HG03064 (cell line): ENCODE results near the gene NGRN.
"Not testable (repeated sequence)": the region's sequence is repeated elsewhere in the genome, so short reads cannot be mapped to it uniquely, and the experiment has no call there.

Experiments
- ATAC-seq: cut with Tn5 transposase; IDR thresholded peaks from one replicate; pipeline ENCODE4 v1.9.1; 2021; ENCODE audit warnings: low read depth; ENCODE audit not compliant: unreplicated experiment

The NGRN gene

DNA sequence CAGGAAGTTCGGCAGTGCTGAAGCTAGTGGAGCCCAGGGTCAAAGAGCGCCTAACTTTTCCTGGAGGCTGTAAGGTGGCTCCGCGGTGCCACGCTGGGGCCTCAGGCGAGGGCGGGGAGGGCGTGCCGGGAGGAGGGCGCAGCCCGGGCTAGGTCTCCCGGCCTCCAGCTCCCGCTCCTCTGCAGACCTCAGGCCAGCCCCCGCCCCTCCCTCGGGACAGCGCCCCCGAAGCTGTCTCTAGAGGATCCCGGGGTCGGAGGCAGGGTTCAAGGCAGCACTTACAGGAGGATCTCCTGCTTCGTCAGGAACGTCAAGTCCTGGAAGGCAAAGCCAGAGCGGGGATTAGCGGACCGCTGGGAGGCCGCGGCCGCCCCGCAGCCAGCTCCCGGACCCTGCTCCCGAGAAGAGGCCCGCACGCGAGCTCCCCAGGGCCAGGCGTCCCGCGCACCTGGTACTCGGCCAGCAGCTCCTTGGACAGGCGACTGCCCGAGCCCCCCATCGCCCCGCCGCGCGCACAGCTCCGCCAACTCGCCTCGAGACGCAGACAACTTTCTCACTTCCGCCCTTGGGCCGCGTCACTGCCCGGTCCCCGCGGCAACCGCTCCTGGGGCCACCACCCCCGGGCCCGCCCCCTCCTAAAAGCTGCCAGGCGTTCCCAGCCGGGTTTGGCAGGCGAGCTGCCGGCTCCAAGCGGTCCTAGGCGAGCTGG is 31.9 kb upstream of the NGRN start, which contains the start of gene CIB1:
Gene CIB1, minus strand, starts transcription at position 555 of the 709 bp plus-strand sequence. Its CDS starts 56 bp downstream, at position 499.
- ATAC-seq: peak; percentile 90

DNA sequence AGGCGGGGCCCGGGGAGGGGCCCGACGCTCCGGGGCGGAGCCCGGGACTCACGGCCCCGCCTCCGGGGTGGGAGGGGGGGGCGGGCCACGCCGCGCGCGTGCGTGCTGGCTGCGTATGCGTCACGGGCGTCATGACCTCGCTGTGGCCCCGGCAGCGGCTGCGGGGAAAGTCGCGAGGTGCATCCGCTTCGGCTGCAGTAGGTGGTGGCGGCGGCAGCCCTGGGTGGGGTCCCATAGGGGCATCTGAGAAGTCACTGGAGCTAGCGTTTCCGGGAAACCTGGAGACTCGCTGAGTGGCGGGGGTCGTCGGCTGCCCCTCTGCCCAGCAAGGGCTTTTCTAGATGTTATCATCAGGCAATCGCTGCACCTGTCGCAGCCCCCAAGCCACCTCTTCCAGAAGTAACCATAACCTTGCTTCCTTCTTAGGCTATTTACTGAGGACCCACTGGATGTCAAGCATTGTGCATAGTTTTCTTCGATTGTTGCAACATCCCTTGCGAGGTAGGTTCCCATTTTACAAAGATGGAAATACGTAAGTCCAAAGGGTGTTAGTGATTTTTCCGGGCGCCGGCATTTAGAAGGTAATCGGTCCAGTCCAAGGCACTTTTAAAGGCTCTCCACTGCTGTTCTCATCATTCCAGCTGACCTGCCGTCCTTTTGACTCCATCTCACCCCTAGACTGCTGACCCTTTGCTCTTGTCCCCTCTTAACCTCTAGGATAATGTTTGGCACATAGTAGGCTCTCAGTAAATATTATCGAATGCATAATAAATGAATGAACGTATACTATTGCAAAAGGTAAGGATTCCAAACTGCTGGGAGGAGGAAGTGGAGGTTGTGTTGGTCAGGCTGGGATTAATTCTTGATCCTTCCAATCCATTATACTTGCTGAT is 31.1 kb upstream of the NGRN start, which contains the start of gene GDPGP1:
Gene GDPGP1, plus strand, starts transcription at position 114 of the 893 bp plus-strand sequence. CDS start 6,700 bp downstream, outside the sequence.
- peak; percentile 73 for ATAC-seq

DNA sequence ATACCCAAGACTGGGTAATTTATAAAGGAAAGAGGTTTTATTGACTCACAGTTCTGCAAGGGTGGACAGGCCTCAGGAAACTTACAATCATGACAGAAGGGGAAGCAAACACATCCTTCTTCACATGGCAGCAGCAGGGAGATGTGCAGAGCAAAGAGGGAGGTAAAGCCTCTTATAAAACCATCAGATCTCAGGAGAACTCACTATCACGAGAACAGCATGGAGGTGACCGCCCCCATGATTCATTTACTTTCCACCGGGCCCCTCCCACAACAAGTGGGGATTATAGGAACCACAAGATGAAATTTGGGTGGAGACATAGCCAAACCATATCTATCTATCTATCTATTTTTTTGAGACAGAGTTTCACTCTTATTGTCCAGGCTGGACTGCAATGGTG is 26.1 kb upstream of the NGRN start:
- ATAC-seq: no peak

- no peak for ATAC-seq
These were observed 24.6 kb upstream of the NGRN start for GRCh38 chr15:90240856-90241255.

DNA sequence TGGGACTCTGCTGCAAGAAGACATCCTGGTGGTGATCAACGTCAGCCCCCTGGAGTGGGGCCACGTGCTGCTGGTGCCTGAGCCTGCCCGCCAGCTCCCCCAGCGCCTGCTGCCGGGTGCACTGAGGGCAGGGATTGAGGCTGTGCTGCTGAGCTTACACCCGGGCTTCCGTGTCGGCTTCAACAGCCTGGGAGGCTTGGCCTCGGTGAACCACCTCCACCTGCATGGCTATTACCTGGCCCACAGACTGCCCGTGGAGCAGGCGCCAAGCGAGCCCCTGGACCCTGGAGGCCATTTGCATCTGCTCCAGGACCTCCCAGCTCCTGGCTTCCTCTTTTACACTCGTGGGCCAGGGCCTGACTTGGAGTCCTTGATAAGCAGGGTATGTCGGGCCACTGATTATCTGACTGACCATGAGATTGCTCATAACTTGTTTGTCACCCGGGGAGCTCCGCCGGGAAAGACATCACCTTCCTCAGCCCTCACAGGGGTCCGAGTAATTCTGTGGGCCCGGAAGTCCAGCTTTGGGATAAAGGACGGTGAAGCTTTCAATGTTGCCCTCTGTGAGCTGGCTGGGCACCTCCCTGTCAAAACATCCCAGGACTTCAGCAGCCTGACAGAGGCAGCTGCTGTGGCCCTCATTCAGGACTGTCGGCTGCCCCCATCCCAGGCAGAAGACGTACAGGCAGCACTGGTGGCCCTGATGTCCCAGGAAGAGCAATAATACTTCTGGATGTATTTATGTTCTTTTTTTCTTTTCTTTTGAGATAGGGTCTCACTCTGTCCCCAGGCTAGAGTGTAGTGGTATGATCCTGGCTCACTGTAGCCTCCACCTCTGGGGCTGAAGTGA is 23.9 kb upstream of the NGRN start:
- ATAC-seq: no peak

GRCh38 chr15:90243943-90244639 is 21.4 kb upstream of the NGRN start:
- ATAC-seq: no peak

GRCh38 chr15:90248789-90249202 is 16.7 kb upstream of the NGRN start:
- no peak for ATAC-seq

GRCh38 chr15:90249203-90249863 is 16.1 kb upstream of the NGRN start, which contains the start of gene TTLL13:
Gene TTLL13 (plus strand): TSS chr15:90249556. CDS start chr15:90250631, 1,075 bp downstream.
- no peak for ATAC-seq

GRCh38 chr15:90257776-90258175 is 7.7 kb upstream of the NGRN start:
- ATAC-seq: no peak

- ATAC-seq: peak; percentile 79
These were observed 5.9 kb upstream of the NGRN start for GRCh38 chr15:90259524-90259923.

- not testable (repeated sequence) for ATAC-seq
These were observed 4.7 kb upstream of the NGRN start for GRCh38 chr15:90260731-90261130.

GRCh38 chr15:90261811-90262210 is 3.7 kb upstream of the NGRN start:
- ATAC-seq: no peak

GRCh38 chr15:90262426-90262825 is 3.0 kb upstream of the NGRN start:
- ATAC-seq: no peak

- no peak for ATAC-seq
These were observed 801 bp upstream of the NGRN start for GRCh38 chr15:90264671-90265070.

DNA sequence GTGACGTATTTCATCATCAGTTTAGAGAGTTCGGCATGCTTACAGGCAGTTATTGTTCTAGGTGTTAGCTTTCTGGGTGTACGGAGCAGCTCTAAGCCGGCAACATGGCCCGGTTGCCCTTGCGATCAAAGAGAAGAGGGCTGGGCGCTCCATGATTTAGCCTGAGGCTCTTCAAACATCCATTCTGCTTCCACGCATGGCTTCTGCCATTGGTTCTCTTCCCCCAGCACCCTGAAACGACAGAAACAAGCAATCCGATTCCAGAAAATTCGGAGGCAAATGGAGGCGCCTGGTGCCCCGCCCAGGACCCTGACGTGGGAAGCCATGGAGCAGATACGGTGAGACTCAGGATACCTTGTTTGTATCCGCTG is 574 bp downstream of the NGRN start:
- no peak for ATAC-seq

- no peak for ATAC-seq
These were observed 1.0 kb downstream of the NGRN start for GRCh38 chr15:90266485-90266884.

DNA sequence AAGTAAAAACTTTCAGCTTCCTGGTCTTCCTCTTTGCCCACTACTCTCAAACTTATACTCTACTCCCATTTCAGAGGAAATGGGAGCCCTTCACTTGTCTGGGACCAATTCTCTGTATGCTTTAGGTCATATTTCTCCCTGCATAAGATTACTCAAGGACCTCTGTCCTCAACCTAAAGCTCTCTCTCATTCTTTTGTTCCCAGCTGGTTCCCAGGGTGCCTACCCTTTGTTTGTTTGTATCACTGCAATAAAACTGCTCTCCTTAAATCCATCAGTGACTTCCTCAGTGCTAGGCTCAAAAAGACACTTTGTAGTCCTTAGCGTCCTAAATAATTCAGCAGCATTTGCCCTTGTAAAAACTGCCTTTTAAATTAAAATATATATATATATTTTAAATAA is 2.9 kb downstream of the NGRN start:
- no peak for ATAC-seq

DNA sequence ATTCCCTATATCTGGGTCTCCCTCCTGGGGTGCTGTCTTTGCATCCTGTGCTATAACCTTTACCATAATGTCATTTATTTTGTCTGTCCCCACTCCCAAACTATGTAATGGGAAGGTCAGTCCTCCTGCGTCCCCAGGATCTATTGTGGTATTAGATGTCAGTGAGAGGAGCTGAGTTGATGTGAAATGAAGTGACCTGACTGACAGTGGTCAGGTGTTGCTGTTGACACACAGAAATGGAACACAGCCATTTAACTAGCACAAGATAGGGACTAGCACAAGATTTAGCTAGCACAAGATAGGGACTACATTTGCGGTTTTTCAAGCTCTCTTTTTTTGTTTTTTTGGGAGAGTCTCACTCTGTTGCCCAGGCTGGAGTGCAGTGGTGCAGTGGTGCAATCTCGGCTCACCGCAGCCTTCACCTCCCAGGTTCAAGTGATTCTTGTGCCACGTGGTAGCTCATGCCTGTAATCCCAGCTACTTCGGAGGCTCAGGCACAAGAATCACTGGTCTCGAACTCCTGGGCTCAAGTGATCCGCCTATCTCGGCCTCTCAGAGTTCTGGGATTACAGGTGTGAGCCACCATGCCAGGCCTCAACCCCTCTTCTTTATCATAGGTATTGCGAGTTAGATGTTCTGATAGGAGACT is 5.2 kb downstream of the NGRN start:
- ATAC-seq: no peak
